ENCODE measurements around the gene CCDC78. TPM values are rescaled to one million over a fixed set of nuclear protein-coding genes. Genes with fewer than 3 reads are reported as not detected.

CCDC78 gene
- total and polyA plus RNA-seq, 2 of the 4 experiments (the other 2 are of a cell fraction), result 0.54 to 4.6 TPM

DNA sequence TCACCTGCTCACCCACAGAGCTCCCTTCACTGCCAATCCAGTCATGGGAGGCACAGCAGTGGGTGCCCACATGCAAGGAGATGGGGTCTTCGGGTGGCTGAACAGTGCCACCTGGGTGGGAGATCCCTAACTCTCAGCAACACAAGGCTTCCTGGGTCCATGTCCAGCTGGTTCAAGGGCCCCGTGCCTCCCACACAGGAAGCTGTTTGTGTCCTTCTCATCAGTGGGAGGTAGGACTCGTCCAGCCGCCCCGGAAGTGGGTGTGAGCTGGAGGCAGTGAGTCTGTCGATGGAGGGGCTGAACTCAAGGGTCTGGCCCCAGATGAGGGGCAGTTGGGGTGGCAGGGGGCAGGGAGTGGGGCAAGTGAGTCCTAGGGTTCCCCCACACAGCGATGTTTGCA lies 22.2 kb downstream of the CCDC78 start:
- no peak overlapping the region for H3K4me3 ChIP-seq (ENCODE audit: insufficient read depth, low read depth, low read length)
- H2BK120ac ChIP-seq (ENCODE audit: low read depth, low read length), result no peak overlapping the region
- no peak overlapping the region for H3K23ac ChIP-seq (ENCODE audit: low read depth, low read length)
- H3K4ac ChIP-seq (ENCODE audit: low read depth, low read length), result no peak overlapping the region
- H3K9me3 ChIP-seq (ENCODE audit: control insufficient read depth, insufficient read depth, low read length), result no peaks in the 10 kb centered on the region
- dilution Hi-C loops (cut with HindIII; ENCODE audit: low sequenced_read_pairs, unreplicated experiment) (no loop called here), in situ Hi-C loops (cut with MboI; ENCODE audit: low sequenced_read_pairs) (loop anchor here (25.0 kb wide), 1 partner anchor 358 kb away; the partner anchor contains the start of gene SSTR5), intact Hi-C loops (cut with micrococcal nuclease) (no loop called here)
- TF ChIP-seq BHLHE40 (IDR thresholded peaks at IDR 0.05; ENCODE audit: low read depth, low read length), result no peak
- TF ChIP-seq, protein P1, sequence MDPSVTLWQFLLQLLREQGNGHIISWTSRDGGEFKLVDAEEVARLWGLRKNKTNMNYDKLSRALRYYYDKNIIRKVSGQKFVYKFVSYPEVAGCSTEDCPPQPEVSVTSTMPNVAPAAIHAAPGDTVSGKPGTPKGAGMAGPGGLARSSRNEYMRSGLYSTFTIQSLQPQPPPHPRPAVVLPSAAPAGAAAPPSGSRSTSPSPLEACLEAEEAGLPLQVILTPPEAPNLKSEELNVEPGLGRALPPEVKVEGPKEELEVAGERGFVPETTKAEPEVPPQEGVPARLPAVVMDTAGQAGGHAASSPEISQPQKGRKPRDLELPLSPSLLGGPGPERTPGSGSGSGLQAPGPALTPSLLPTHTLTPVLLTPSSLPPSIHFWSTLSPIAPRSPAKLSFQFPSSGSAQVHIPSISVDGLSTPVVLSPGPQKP (IDR thresholded peaks at IDR 0.05; ENCODE audit: borderline replicate concordance, low read depth, low read length), result no peak
- no peak for TF ChIP-seq MAFK (IDR thresholded peaks at IDR 0.05; ENCODE audit: low read depth, low read length)
- no peak for TF ChIP-seq CHD1 (IDR thresholded peaks at IDR 0.05; ENCODE audit: low read depth, low read length)
- no peak for TF ChIP-seq NFE2L2 (IDR thresholded peaks at IDR 0.05; ENCODE audit: low read depth, low read length)
- no peak overlapping the region for H3K14ac ChIP-seq (replicated peaks; ENCODE audit: low read depth, low read length)
- no peak overlapping the region for H2BK5ac ChIP-seq (ENCODE audit: low read depth, low read length, poor library complexity, severe bottlenecking)
- H3K9ac ChIP-seq (ENCODE audit: low read depth, low read length), result no peak overlapping the region
- no peak overlapping the region for H4K8ac ChIP-seq (ENCODE audit: low read depth in 2 of 2, low read length in 2 of 2)
- ChIA-PET CTCF (no interaction called here), POLR2A (ENCODE audit: unreplicated experiment) (no interaction called here)
- H4K20me1 ChIP-seq (ENCODE audit: insufficient read depth, low read length), result peaks cover 14% of the 10 kb centered on the region
- WGBS, 2 experiments (ENCODE audit: extremely low coverage in 2 of 2, insufficient read length in 1 of 2), result no CpG with 5 or more reads among the region's 7 CpGs
- no peak overlapping the region for H3K27ac ChIP-seq (ENCODE audit: insufficient read depth, low read length)
- H2BK15ac ChIP-seq (ENCODE audit: low read depth, low read length), result no peak overlapping the region
- no peaks in the 10 kb centered on the region for H3K4me1 ChIP-seq (ENCODE audit: control insufficient read depth, insufficient read depth, low read length)
- no TSS peak for BruUV-seq (replicated peaks)
- no peak overlapping the region for H2BK20ac ChIP-seq (ENCODE audit: low read depth, low read length)
- no peak overlapping the region for H2AK5ac ChIP-seq (ENCODE audit: low read depth, low read length)
- no peak overlapping the region for H4K91ac ChIP-seq (ENCODE audit: insufficient read depth, low read depth, low read length)
- no peak overlapping the region for H4K5ac ChIP-seq (ENCODE audit: low read depth, low read length)
- H3K9me1 ChIP-seq (ENCODE audit: insufficient read depth, low read length), result no peaks in the 10 kb centered on the region
- no peak overlapping the region for H3K56ac ChIP-seq (ENCODE audit: extremely low read depth, insufficient read depth, low read length)
- H3K79me1 ChIP-seq (ENCODE audit: low read depth in 1 of 2, low read length in 2 of 2), result no peaks in the 10 kb centered on the region
- H2AFZ ChIP-seq (replicated peaks; ENCODE audit: low read length, poor library complexity), result no peak overlapping the region
- H2AK9ac ChIP-seq (replicated peaks; ENCODE audit: low read depth, low read length, poor library complexity), result no peak overlapping the region
- DNase-seq (no peak), ATAC-seq (ENCODE audit: low read depth) (no peak)
- H3K27me3 ChIP-seq (ENCODE audit: control insufficient read depth, insufficient read depth, low read length), result peaks cover 76% of the 10 kb centered on the region
- H3K36me3 ChIP-seq (ENCODE audit: control insufficient read depth, insufficient read depth, low read length), result no peaks in the 10 kb centered on the region
- H3K4me2 ChIP-seq (ENCODE audit: low read depth, low read length), result no peak overlapping the region
- H3K18ac ChIP-seq (ENCODE audit: low read depth, low read length), result no peak overlapping the region

Measured in IMR-90 (cell line).